ENCODE results near the gene PCNX1.

DNA sequence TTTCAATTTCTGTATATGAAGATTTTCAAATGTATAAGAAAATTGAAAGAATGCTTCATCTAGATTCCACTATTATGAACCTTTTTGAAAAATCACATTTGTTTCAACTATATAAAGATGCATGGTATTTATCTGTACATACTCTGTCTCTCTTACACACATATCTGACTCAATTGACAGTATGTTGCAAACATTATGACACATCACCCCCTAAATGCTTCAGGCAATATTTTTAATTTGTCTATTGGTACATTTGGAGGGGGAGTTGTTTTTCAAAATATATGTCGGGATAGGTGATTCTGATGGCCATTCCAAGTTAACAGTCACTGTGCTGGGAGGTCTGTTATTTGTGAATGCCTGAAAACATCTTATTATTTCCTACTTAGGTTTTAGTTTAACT lies 14.4 kb downstream of the PCNX1 start:
- no peak for TF ChIP-seq TAF1 (IDR thresholded peaks at IDR 0.05; ENCODE audit: low read depth)
- TF ChIP-seq NFIC (IDR thresholded peaks at IDR 0.05): no peak
- TF ChIP-seq, protein P1, sequence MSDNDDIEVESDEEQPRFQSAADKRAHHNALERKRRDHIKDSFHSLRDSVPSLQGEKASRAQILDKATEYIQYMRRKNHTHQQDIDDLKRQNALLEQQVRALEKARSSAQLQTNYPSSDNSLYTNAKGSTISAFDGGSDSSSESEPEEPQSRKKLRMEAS (IDR thresholded peaks at IDR 0.05): no peak
- no peak for TF ChIP-seq EP300 (IDR thresholded peaks at IDR 0.05; ENCODE audit: borderline replicate concordance)
- TF ChIP-seq, protein P2, sequence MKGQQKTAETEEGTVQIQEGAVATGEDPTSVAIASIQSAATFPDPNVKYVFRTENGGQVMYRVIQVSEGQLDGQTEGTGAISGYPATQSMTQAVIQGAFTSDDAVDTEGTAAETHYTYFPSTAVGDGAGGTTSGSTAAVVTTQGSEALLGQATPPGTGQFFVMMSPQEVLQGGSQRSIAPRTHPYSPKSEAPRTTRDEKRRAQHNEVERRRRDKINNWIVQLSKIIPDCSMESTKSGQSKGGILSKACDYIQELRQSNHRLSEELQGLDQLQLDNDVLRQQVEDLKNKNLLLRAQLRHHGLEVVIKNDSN (IDR thresholded peaks at IDR 0.05): no peak

Data from Ishikawa (cell line).